HCT116 (cell line): ENCODE measurements around the gene NHSL2. TPM values are rescaled to one million over a fixed set of nuclear protein-coding genes. Genes with fewer than 3 reads are reported as not detected.

Source experiments
- ATAC-seq: fragments of 200-7000 bp; cut with Tn5 transposase; 2 replicates; pipeline ENCODE4 v1.9.1; 2020; ENCODE audit warnings: mild to moderate bottlenecking, moderate library complexity
- BruUV-seq: library from RNA; stranded (reverse); fragments of 400-500 nt; replicated peaks from 2 replicates; lab custom pipeline; 2021; lab: Mats Ljungman, UMichigan
- CTCF ChIA-PET: fragments of 300-600 bp; sonication (Branson Sonifier 250); formaldehyde crosslinking; loops from one replicate; lab custom pipeline; 2021; ENCODE audit warnings: antibody characterized with exemption; lab: Charles Lee
- POLR2A ChIA-PET: fragments of 300-600, 350-600 bp; sonication (Branson Sonifier 250); formaldehyde crosslinking; loops from one replicate; lab custom pipeline; 2021; ENCODE audit warnings: antibody characterized with exemption; lab: Charles Lee
- RAD21 ChIA-PET, 2 experiments: fragments of 300-600 bp; sonication (Branson Sonifier 250); formaldehyde crosslinking; loops; one replicate each; lab custom pipeline; 2023; ENCODE audit warnings: low total read pairs in 2 of 2; ENCODE audit not compliant: uncharacterized antibody in 2 of 2, unreplicated experiment in 2 of 2, low non-redundant PET in 1 of 2; lab: Charles Lee
- DNase-seq: peaks from one replicate; pipeline ENCODE4 v3.0.0-alpha.2; 2010; ENCODE audit warnings: low read depth, low spot score
- H2AFZ ChIP-seq: fragments of 200-600 bp; shearing (Covaris generic), sonication (generic); 2 replicates; pipeline ENCODE4 v1.6.1; 2017; ENCODE audit warnings: low read depth, mixed run types, mixed read lengths, antibody characterized with exemption, low read length; ENCODE audit not compliant: poor library complexity, severe bottlenecking
- H3K27ac ChIP-seq: 2 replicates; pipeline ENCODE4 v1.5.1; 2012; ENCODE audit warnings: low read depth, low read length
- H3K27me3 ChIP-seq: fragments of 200-600 bp; sonication (generic); 2 replicates; pipeline ENCODE4 v1.6.1; 2016; ENCODE audit warnings: mixed run types, low read length, mixed read lengths; ENCODE audit not compliant: insufficient read depth
- H3K36me3 ChIP-seq, 2 experiments: fragments of 200-500 bp in 1 of 2; fragments of 200-600 bp in 1 of 2; sonication (Bioruptor generic) in 1 of 2; sonication (generic) in 1 of 2; 2 replicates each; pipeline versions ENCODE4 v1.5.1 to v1.6.1; 2014 to 2016; ENCODE audit warnings: low read length in 2 of 2, inconsistent platforms in 1 of 2, mixed read lengths in 1 of 2, mixed run types in 1 of 2; ENCODE audit not compliant: insufficient read depth in 2 of 2, control insufficient read depth in 1 of 2
- H3K4me1 ChIP-seq, 2 experiments: fragments of 200-600 bp in 1 of 2; sonication (generic) in 1 of 2; 2 replicates each; pipeline versions ENCODE4 v1.5.1 to v1.6.1; 2012 to 2017; ENCODE audit warnings: low read length in 2 of 2, inconsistent platforms in 1 of 2, mild to moderate bottlenecking in 1 of 2, mixed read lengths in 1 of 2, mixed run types in 1 of 2, moderate library complexity in 1 of 2; ENCODE audit not compliant: insufficient read depth in 2 of 2, control insufficient read depth in 1 of 2
- H3K4me2 ChIP-seq: fragments of 200-600 bp; sonication (generic); 2 replicates; pipeline ENCODE4 v1.6.1; 2017; ENCODE audit warnings: mixed run types, low read length, mixed read lengths
- H3K4me3 ChIP-seq, 2 experiments: fragments of 200-600 bp in 1 of 2; sonication (generic) in 1 of 2; replicated peaks in 1 of 2; 2 replicates each; pipeline ENCODE4 v1.5.1; 2011 to 2016; ENCODE audit warnings: low read length in 2 of 2, control low read depth in 1 of 2, low read depth in 1 of 2, mild to moderate bottlenecking in 1 of 2, mixed read lengths in 1 of 2, mixed run types in 1 of 2
- H3K79me2 ChIP-seq: fragments of 200-600 bp; sonication (generic); 2 replicates; pipeline ENCODE4 v1.6.1; 2017; ENCODE audit warnings: mild to moderate bottlenecking, mixed run types, low read length, moderate library complexity, mixed read lengths; ENCODE audit not compliant: insufficient read depth
- H3K9ac ChIP-seq: fragments of 200-600 bp; sonication (generic); 2 replicates; pipeline ENCODE4 v1.6.1; 2016; ENCODE audit warnings: low read length, mixed read lengths
- H3K9me2 ChIP-seq: fragments of 200-600 bp; sonication (generic), shearing (Covaris generic); 2 replicates; pipeline ENCODE4 v1.6.1; 2017; ENCODE audit warnings: mixed run types, mild to moderate bottlenecking, moderate library complexity; ENCODE audit not compliant: insufficient read depth
- H3K9me3 ChIP-seq, 2 experiments: fragments of 200-500 bp in 1 of 2; fragments of 200-600 bp in 1 of 2; sonication (Bioruptor generic) in 1 of 2; sonication (generic) in 1 of 2; 2 replicates each; pipeline ENCODE4 v1.6.1; 2014 to 2017; ENCODE audit warnings: low read length in 2 of 2, mixed read lengths in 2 of 2, inconsistent platforms in 1 of 2, low read depth in 1 of 2, mild to moderate bottlenecking in 1 of 2, mixed run types in 1 of 2, moderate library complexity in 1 of 2; ENCODE audit not compliant: control insufficient read depth in 1 of 2, insufficient read depth in 1 of 2
- H4K20me1 ChIP-seq: fragments of 200-600 bp; sonication (generic), shearing (Covaris generic); 2 replicates; pipeline ENCODE4 v1.6.1; 2017; ENCODE audit warnings: mixed run types, mild to moderate bottlenecking, moderate library complexity; ENCODE audit not compliant: insufficient read depth
- ATF3 ChIP-seq: IDR thresholded peaks from 2 replicates; pipeline ENCODE4 v1.6.1; 2012
- CBX3 ChIP-seq: IDR thresholded peaks from 2 replicates; pipeline ENCODE4 v1.6.1; 2012; ENCODE audit warnings: low read depth
- CEBPB ChIP-seq: IDR thresholded peaks from 2 replicates; pipeline ENCODE4 v1.6.1; 2012; ENCODE audit warnings: low read depth
- EZH2 ChIP-seq: fragments of 200-600 bp; sonication (generic); IDR thresholded peaks from 2 replicates; pipeline ENCODE4 v1.6.1; 2017; ENCODE audit warnings: antibody characterized with exemption, mixed run types
- EZH2phosphoT487 ChIP-seq: fragments of 200-600 bp; IDR thresholded peaks from 2 replicates; pipeline ENCODE4 v1.6.1; 2018; ENCODE audit warnings: antibody characterized with exemption, borderline replicate concordance
- FOSL1 ChIP-seq: IDR thresholded peaks from 2 replicates; pipeline ENCODE4 v1.6.1; 2012; ENCODE audit warnings: low read depth
- JUND ChIP-seq: IDR thresholded peaks from 2 replicates; pipeline ENCODE4 v1.6.1; 2012
- SRF ChIP-seq: IDR thresholded peaks from 2 replicates; pipeline ENCODE4 v1.6.1; 2012; ENCODE audit warnings: low read depth
- ZNF274 ChIP-seq: fragments of 200-500 bp; sonication (Bioruptor generic); IDR thresholded peaks from 2 replicates; pipeline ENCODE4 v1.6.1; 2014; ENCODE audit warnings: mild to moderate bottlenecking, low read depth, low read length, inconsistent platforms
- intact Hi-C: fragments of 100-400 bp; cut with micrococcal nuclease; formaldehyde crosslinking; loops from 2 replicates; pipeline ENCODE4 v1.10.0; 2022
- total RNA-seq: library from RNA; stranded (reverse); gene quantifications from one replicate; pipeline ENCODE4 v1.2.1, GENCODE V29; 2021; ENCODE audit not compliant: unreplicated experiment

NHSL2 gene
- total RNA-seq, 1 experiment from 2014 or later = 0.22 TPM

- POLR2A ChIA-PET = no interaction called here
- H3K4me3 ChIP-seq = no peak overlapping the region
- H3K27ac ChIP-seq = no peak overlapping the region
- CTCF ChIA-PET = no interaction called here
- intact Hi-C loops = no loop called here
- RAD21 ChIA-PET = no interaction called here
- no peak for DNase-seq
- H3K27me3 ChIP-seq = no peaks in the 10 kb centered on the region
- no peaks in the 10 kb centered on the region for H3K79me2 ChIP-seq
- H3K4me1 ChIP-seq = no peaks in the 10 kb centered on the region
- ATAC-seq = no peak
- BruUV-seq = no TSS peak
- no peak overlapping the region for H3K4me2 ChIP-seq
- H3K9me2 ChIP-seq = no peaks in the 10 kb centered on the region
- no peak overlapping the region for H2AFZ ChIP-seq
- no peak for TF ChIP-seq CBX3
- TF ChIP-seq ZNF274 = no peak
- no peak for TF ChIP-seq ATF3
- no peak for TF ChIP-seq EZH2
- TF ChIP-seq SRF = no peak
- TF ChIP-seq JUND = no peak
- TF ChIP-seq FOSL1 = no peak
- TF ChIP-seq EZH2phosphoT487 = no peak
- no peak for TF ChIP-seq CEBPB
- H3K9me3 ChIP-seq = no peaks in the 10 kb centered on the region
- H4K20me1 ChIP-seq = no peaks in the 10 kb centered on the region
- no peaks in the 10 kb centered on the region for H3K36me3 ChIP-seq
- no peak overlapping the region for H3K9ac ChIP-seq
Observed at GRCh38 chrX:72110051-72110875, 199.6 kb downstream of the NHSL2 start.
